Panc1 (cell line): ENCODE data around the gene KANSL2. TPM values are rescaled to one million over a fixed set of nuclear protein-coding genes. Genes with fewer than 3 reads are reported as not detected.

Experiments used
- ATAC-seq: fragments of 200-7000 bp; cut with Tn5 transposase; 2 replicates; pipeline ENCODE4 v1.9.1; 2020; ENCODE audit warnings: mild to moderate bottlenecking, moderate library complexity
- BruUV-seq: library from RNA; stranded (reverse); fragments of 400-500 nt; replicated peaks from 2 replicates; lab custom pipeline; 2021; lab: Mats Ljungman, UMichigan
- CTCF ChIA-PET: fragments of 300-600 bp; sonication (Branson Sonifier 250); formaldehyde crosslinking; loops from one replicate; lab custom pipeline; 2022; ENCODE audit warnings: antibody characterized with exemption; lab: Charles Lee
- POLR2A ChIA-PET: fragments of 300-600 bp; sonication (Branson Sonifier 250); formaldehyde crosslinking; loops from one replicate; lab custom pipeline; 2022; ENCODE audit warnings: antibody characterized with exemption; lab: Charles Lee
- DNase-seq: peaks from one replicate; pipeline ENCODE4 v3.0.0-alpha.2; 2010; ENCODE audit warnings: low read depth, low spot score
- H3K27ac ChIP-seq: 2 replicates; pipeline ENCODE4 v1.5.1; 2011; ENCODE audit warnings: mild to moderate bottlenecking, low read length, inconsistent platforms
- H3K27me3 ChIP-seq: fragments of 200-500 bp; sonication (Bioruptor generic); 2 replicates; pipeline ENCODE4 v1.6.0; 2014; ENCODE audit warnings: low read length, inconsistent platforms; ENCODE audit not compliant: control insufficient read depth, insufficient read depth
- H3K36me3 ChIP-seq: fragments of 200-500 bp; sonication (Bioruptor generic); 2 replicates; pipeline ENCODE4 v1.5.1; 2014; ENCODE audit warnings: inconsistent platforms, mild to moderate bottlenecking, low read length, moderate library complexity; ENCODE audit not compliant: control insufficient read depth, insufficient read depth
- H3K4me1 ChIP-seq: 2 replicates; pipeline ENCODE4 v1.5.1; 2011; ENCODE audit warnings: inconsistent platforms, mild to moderate bottlenecking, low read length, moderate library complexity; ENCODE audit not compliant: control insufficient read depth, insufficient read depth
- H3K4me3 ChIP-seq, 2 experiments: 2 replicates each; pipeline ENCODE4 v1.5.1; 2011 to 2012; ENCODE audit warnings: low read depth in 2 of 2, low read length in 2 of 2, mild to moderate bottlenecking in 2 of 2, inconsistent platforms in 1 of 2, moderate library complexity in 1 of 2
- H3K9me3 ChIP-seq: fragments of 200-500 bp; sonication (Bioruptor generic); 2 replicates; pipeline ENCODE4 v1.5.1; 2014; ENCODE audit warnings: low read depth, mild to moderate bottlenecking, inconsistent platforms, low read length, moderate library complexity; ENCODE audit not compliant: control insufficient read depth, insufficient read depth
- CTCF ChIP-seq: fragments of 450-650 bp; IDR thresholded peaks from 2 replicates; pipeline ENCODE4 v1.5.1; 2017; ENCODE audit warnings: mild to moderate bottlenecking
- POLR2AphosphoS5 ChIP-seq: IDR thresholded peaks from 2 replicates; pipeline ENCODE4 v1.6.1; 2012; ENCODE audit warnings: mild to moderate bottlenecking, low read depth, low read length, moderate library complexity
- REST ChIP-seq, 2 experiments: IDR thresholded peaks; 2 replicates each; pipeline ENCODE4 v1.6.1; 2011 to 2012; ENCODE audit warnings: low read depth in 2 of 2, control low read depth in 1 of 2, low read length in 1 of 2, mild to moderate bottlenecking in 1 of 2, moderate library complexity in 1 of 2; ENCODE audit not compliant: insufficient read depth in 1 of 2
- SIN3A ChIP-seq: IDR thresholded peaks from 2 replicates; pipeline ENCODE4 v1.6.1; 2012; ENCODE audit warnings: low read depth, mild to moderate bottlenecking, low read length, moderate library complexity, borderline replicate concordance; ENCODE audit not compliant: insufficient read depth
- TCF7L2 ChIP-seq: IDR thresholded peaks from 2 replicates; pipeline ENCODE4 v1.6.1; 2011; ENCODE audit warnings: mild to moderate bottlenecking, low read depth, low read length, inconsistent platforms
- in situ Hi-C: cut with HindIII; loops from 2 replicates; pipeline ENCODE4 v1.10.0; 2016; ENCODE audit warnings: low sequenced_read_pairs, low pct_unique_long_range_greater_than_20kb
- intact Hi-C: fragments of 100-400 bp; cut with micrococcal nuclease; formaldehyde crosslinking; loops from one replicate; pipeline ENCODE4 v1.10.0; 2022; ENCODE audit not compliant: unreplicated experiment
- total RNA-seq: library from RNA; stranded (reverse); gene quantifications from one replicate; pipeline ENCODE4 v1.2.1, GENCODE V29; 2021; ENCODE audit not compliant: unreplicated experiment

The KANSL2 gene
- total RNA-seq, 1 experiment from 2014 or later, result 36.9 TPM

- no peaks in the 10 kb centered on the region for H3K9me3 ChIP-seq
- no peaks in the 10 kb centered on the region for H3K27me3 ChIP-seq
- ATAC-seq, result no peak
- DNase-seq, result no peak
- ChIA-PET POLR2A (interaction anchor here (0.6 kb wide), 1 partner anchor 17 kb away, joined by 12 read pairs; no protein-coding TSS in a partner anchor), CTCF (no interaction called here)
- H3K4me3 ChIP-seq, result no peak overlapping the region
- no peak for TF ChIP-seq POLR2AphosphoS5
- TF ChIP-seq TCF7L2, result no peak
- no peak for TF ChIP-seq SIN3A
- TF ChIP-seq CTCF, result no peak
- no peak for TF ChIP-seq REST (IDR thresholded peaks at IDR 0.05; ENCODE audit: insufficient read depth in 1 of 2, low read depth in 2 of 2, low read length in 1 of 2)
- TSS peak; percentile 59 for BruUV-seq
- peaks cover 20% of the 10 kb centered on the region for H3K4me1 ChIP-seq
- in situ Hi-C loops (no loop called here), intact Hi-C loops (no loop called here)
- H3K36me3 ChIP-seq, result peaks cover 37% of the 10 kb centered on the region
- H3K27ac ChIP-seq, result peak overlapping the region; percentile 55
These were observed 3.4 kb downstream of the KANSL2 start for GRCh38 chr12:48678551-48679185.

- ChIA-PET POLR2A (interaction anchor here (0.7 kb wide), 1 partner anchor 11 kb away, joined by 3 read pairs; no protein-coding TSS in a partner anchor), CTCF (interaction anchor here (0.6 kb wide), 1 partner anchor 125 kb away, joined by 4 read pairs; no protein-coding TSS in a partner anchor)
- H3K36me3 ChIP-seq, result peaks cover 21% of the 10 kb centered on the region
- no peak for TF ChIP-seq TCF7L2
- TF ChIP-seq SIN3A, result no peak
- TF ChIP-seq REST (IDR thresholded peaks at IDR 0.05; ENCODE audit: insufficient read depth in 1 of 2, low read depth in 2 of 2, low read length in 1 of 2), result no peak
- no peak for TF ChIP-seq CTCF
- no peak for TF ChIP-seq POLR2AphosphoS5
- no peaks in the 10 kb centered on the region for H3K27me3 ChIP-seq
- BruUV-seq, result no TSS peak
- ATAC-seq (no peak), DNase-seq (no peak)
- no peaks in the 10 kb centered on the region for H3K9me3 ChIP-seq
- H3K4me3 ChIP-seq, result no peak overlapping the region
- in situ Hi-C loops (no loop called here), intact Hi-C loops (no loop called here)
- no peaks in the 10 kb centered on the region for H3K4me1 ChIP-seq
- H3K27ac ChIP-seq, result no peak overlapping the region
These were observed 10.7 kb downstream of the KANSL2 start for GRCh38 chr12:48671231-48671856.
